IPS-11a (cell line): ENCODE results near the gene KIAA1328.
"Not testable (repeated sequence)": the region's sequence is repeated elsewhere in the genome, so short reads cannot be mapped to it uniquely, and the experiment has no call there.

Source experiments
- H3K4me3 ChIP-seq: one replicate; pipeline ENCODE4 v1.5.1; 2013; ENCODE audit warnings: low read depth, low read length, control low read depth

Gene KIAA1328

GRCh38 chr18:36821681-36822080, 7.2 kb upstream of the KIAA1328 start:
- no peak overlapping the region for H3K4me3 ChIP-seq

- no peak overlapping the region for H3K4me3 ChIP-seq
These were observed 3.4 kb upstream of the KIAA1328 start for GRCh38 chr18:36825526-36825925.

DNA sequence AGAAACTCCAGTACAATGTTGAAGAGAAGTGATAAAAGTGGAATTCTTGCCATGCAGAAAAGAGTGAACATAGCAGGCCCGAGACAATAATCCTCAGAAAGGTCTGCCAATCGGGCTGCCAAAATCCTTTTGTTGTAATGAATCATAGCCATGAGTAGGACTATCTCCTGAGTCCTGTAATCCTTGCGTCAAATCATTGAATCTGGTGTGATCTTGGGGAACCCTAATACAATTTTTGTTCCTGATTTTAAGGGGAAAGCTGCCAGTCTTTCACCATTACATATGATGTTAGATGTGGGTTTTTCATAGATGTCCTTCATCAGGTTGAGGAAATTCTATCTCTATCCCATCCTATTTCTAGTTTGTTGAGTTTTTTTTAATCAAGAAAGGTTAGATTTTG, 2.4 kb upstream of the KIAA1328 start:
- no peak overlapping the region for H3K4me3 ChIP-seq

DNA sequence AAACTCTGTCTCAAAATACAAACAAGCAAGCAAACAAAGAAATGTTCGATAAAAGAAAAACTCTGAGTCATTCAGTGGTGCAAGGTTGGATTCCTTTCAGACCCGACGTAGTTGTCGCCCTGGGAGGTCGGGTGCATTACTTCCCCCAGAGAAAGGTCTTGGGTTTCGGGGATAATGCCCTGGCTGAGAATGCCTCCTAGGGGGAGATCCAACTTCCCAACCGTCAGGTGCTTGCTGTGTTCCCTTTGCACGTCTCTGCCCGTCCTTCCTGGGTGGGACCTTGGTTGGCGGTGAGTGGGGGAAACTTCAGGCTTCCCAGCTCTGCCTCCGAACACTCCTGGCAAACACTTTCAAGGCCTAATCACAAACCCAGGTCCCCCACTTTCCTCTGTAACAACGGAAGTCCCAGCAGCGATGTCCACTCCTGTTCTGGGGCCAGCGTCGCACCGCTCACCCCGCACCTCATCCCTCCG, 734 bp upstream of the KIAA1328 start:
- peak overlapping the region; percentile 93 for H3K4me3 ChIP-seq

GRCh38 chr18:36829362-36830157, 633 bp downstream of the KIAA1328 start:
- H3K4me3 ChIP-seq, result peak overlapping the region; percentile 93

DNA sequence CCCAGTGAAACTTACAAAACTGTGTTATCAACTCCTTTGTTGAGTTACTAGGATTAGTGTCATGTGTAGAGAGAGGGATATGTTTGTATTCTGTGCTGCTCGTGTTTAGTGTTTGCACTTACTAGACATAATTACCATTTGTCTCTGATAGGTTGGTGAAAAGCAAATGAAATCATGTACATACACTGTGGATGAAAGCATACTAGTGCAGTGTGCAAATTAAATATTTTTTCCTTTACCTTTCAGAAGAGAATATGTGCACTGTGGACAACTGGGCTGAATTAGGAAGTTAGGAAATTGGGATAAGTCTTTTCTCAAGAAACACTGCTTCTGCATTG, 1.2 kb downstream of the KIAA1328 start:
- H3K4me3 ChIP-seq, result no peak overlapping the region

DNA sequence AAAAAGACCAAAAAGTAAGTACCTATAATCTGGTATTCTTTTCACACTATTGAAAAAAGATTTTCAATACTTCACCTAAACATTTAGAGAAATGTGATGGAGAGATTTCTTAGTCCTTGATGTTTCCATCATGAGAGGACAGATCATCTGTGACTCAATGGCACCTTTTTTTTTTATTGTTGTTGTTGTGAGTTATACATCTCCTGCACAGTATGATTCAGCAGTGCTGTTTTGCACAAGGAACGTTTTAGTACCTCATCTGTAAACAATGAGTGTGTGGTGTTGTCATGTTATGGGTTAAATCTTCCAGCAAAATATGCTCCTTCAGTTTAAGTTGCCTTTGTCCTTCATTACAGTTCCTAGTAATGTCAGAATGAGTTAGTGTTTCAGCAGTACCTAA, 2.2 kb downstream of the KIAA1328 start:
- H3K4me3 ChIP-seq, result no peak overlapping the region

- H3K4me3 ChIP-seq, result no peak overlapping the region
These were observed 4.2 kb downstream of the KIAA1328 start for GRCh38 chr18:36833120-36833519.

DNA sequence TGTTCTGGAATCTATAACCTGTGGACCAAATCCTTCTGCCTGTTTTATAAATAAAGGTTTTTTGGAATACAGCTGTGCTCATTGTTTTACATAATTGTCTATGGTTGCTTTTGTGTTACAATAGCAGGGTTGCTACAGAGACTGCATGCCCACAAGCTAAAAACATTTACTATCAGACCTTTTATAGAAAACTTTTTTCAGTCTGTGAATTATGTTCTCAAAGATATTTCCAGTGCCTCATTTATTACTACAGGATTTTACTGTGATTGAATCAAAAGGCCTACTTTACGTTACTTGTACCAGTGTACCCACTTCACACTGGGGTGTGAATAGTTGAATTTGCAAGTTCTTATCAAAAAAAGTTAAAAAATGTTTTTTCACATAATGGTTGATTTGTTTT, 7.0 kb downstream of the KIAA1328 start:
- no peak overlapping the region for H3K4me3 ChIP-seq

DNA sequence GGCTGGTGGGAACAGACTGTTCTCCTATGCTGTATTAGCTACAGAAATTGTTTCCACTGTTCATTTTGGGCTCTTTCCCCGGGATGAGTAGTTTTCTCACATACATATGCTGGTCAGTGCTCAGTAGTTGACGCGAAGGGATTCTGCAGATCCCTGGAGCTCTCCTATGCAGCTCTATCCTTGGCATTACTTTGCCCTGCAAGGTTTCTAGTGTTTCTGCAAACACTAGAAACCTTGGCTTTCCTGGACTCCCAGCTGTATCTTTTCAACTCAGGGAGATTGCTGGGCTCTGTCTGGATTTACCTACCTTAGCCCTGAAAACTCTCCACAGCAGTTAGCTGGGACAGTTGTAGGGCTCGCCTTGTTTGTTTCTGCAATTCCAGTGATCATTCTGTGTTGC, 10.9 kb downstream of the KIAA1328 start:
- H3K4me3 ChIP-seq, result no peak overlapping the region

DNA sequence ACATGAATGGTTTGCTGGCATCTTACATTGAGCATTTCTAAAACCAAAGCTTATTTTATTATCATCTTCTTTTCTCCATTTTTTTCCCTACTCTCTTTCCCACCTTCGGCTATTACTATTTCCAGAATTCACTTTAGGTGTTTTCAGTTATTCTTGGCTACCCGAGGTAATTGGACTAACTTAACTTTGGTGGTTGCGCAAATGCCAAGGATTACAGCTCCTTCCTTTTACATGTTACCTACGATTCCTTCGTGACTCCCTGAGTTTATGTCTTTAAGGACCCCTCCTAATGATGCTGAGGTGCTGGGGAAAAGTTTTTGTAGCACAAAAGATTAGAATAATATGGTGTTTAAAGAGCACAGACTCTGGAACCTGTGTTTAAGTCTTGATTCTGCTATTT, 14.3 kb downstream of the KIAA1328 start:
- no peak overlapping the region for H3K4me3 ChIP-seq

- H3K4me3 ChIP-seq, result no peak overlapping the region
These were observed 14.9 kb downstream of the KIAA1328 start for GRCh38 chr18:36843784-36844183.

- no peak overlapping the region for H3K4me3 ChIP-seq
These were observed 19.7 kb downstream of the KIAA1328 start for GRCh38 chr18:36848609-36849008.

DNA sequence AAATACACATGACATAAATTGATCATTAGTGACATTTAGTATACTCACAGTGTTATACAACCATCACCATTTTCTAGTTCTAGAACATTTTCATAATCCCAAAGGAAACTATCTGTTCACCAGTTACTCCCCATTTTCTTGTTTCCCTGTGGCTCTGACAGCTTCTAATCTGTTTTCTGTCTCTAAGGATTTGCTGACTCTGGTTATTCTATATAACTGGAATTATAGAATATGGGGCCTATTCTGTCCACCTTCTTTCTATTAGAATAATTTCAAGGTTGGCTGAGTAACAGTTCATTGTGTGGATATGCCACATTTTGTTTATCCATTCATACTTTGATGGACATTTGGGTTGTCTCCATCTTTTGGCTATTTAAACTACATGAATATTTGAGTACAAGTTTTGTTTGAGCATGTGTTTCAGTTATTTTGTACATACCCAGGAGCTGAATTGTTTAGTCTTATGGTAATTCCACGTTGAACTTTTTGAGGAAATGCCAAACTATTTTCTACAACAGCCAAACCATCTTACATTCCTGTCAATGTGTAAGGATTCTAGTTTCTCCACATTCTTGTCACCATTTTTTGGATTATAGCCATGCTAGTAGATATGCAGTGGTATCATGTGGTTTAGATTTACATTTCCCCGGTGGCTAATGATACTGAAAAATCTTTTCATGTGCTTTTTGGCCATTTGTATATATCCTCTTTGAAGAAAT, 20.5 kb downstream of the KIAA1328 start:
- no peak overlapping the region for H3K4me3 ChIP-seq

DNA sequence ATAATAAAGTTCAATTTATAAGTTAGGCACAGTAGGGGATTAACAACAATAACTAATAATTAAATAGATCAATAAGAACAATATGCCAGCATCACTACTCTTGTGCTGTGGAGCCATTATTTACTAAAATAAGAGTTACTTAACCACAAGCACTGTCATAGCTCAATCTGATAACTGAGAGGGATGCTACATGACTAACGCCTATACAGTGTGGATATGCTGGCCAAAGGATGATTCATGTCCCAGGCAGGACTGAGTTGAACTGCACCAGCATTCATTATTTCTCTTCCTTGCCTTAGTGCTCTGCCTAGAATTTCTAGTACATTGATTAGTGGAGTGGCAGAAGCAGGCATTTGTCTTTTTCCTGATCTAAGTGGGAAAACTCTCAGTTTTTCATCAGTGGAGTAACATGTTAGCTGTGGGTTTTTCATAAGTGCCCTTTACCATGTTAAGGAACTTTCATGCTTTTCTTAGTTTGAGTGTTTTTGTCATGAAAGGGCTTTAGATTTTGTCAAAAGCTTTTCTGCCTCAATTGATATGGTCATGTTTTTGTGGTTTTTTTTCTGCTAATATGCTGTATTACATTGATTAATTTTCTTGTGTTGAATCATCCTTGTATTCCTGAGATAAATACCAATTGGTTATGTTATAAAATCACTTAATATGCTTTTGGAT, 21.7 kb downstream of the KIAA1328 start:
- no peak overlapping the region for H3K4me3 ChIP-seq

- H3K4me3 ChIP-seq, result no peak overlapping the region
These were observed 22.3 kb downstream of the KIAA1328 start for GRCh38 chr18:36851202-36851590.

- H3K4me3 ChIP-seq, result no peak overlapping the region
These were observed 27.9 kb downstream of the KIAA1328 start for GRCh38 chr18:36856815-36857214.

DNA sequence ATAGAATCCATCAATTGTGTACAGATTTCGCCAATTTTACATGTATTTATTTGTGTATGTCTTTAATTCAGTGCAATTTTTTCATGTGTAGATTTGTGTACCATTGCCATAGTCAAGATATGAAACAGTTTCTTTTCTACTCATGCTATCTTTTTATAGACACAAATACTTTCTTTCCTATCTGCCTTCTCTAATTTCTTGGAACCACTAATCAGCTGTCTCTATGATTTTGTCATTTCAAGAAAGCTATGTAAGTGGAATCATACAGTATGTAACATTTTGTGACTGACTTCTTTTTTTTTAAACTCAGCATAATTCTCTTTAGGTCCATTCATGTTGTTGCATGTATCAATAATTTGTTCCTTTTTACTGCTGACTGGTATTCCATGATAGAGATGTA, 33.3 kb downstream of the KIAA1328 start:
- no peak overlapping the region for H3K4me3 ChIP-seq

- no peak overlapping the region for H3K4me3 ChIP-seq
These were observed 38.1 kb downstream of the KIAA1328 start for GRCh38 chr18:36867056-36867455.

DNA sequence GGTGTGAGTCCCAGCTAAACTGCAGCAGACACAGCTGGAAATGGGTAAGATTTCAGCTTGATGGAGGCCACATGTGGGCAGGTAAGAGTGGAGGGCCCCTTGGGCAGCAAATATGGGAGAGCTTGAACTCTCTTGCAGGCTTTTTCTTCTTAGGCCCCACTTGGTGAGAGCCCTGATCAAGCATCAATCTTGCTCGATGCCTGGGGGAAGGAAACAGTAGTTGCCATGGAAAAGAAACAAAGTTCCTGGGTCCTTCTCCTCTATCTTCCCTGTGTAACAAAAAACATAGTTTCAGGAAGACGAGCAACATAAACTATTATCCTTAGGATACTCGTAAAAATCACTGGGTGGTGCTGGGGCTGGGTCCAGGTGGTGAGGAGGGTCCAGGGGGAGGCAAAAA, 42.9 kb downstream of the KIAA1328 start:
- H3K4me3 ChIP-seq, result no peak overlapping the region

GRCh38 chr18:36872329-36872728, 43.4 kb downstream of the KIAA1328 start:
- no peak overlapping the region for H3K4me3 ChIP-seq

DNA sequence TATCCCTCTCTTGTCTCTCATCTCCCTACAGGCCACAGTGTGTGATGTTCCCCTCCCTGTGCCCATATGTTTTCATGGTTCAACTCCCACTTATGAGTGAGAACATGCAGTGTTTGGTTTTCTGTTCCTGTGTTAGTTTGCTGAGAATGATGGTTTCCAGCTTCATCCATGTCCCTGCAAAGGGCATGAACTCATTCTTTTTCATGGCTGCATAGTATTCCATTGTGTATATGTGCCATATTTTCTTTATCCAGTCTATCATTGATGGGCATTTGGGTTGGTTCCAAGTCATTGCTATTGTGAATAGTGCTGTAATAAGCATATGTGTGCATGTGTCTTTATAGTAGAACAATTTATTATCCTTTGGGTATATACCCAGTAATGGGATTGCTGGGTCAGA, 44.9 kb downstream of the KIAA1328 start:
- H3K4me3 ChIP-seq, result not testable (repeated sequence)
